H1 (cell line): Measurements from ENCODE around the gene GRM8.

Experiments used
- CHD7 ChIP-seq: fragments of 300-600 bp; sonication (generic); IDR thresholded peaks from 2 replicates; pipeline ENCODE4 v1.7.1; 2012; ENCODE audit warnings: low read length, moderate library complexity, mild to moderate bottlenecking, inconsistent platforms; ENCODE audit not compliant: insufficient replicate concordance
- FOSL1 ChIP-seq: IDR thresholded peaks from 2 replicates; pipeline ENCODE4 v1.6.1; 2011; ENCODE audit warnings: mild to moderate bottlenecking, low read depth, low read length, moderate library complexity; ENCODE audit not compliant: insufficient read depth
- SIN3A ChIP-seq, 2 experiments: IDR thresholded peaks in 1 of 2; conservative IDR thresholded peaks in 1 of 2; 2 replicates each; pipeline ENCODE4 v1.6.1; 2011 to 2012; ENCODE audit warnings: low read length in 2 of 2, improper control_type of control experiment in 1 of 2, low read depth in 1 of 2, mild to moderate bottlenecking in 1 of 2

GRCh38 chr7:126774077-126774476 is 478.7 kb downstream of the GRM8 start:
- TF ChIP-seq SIN3A (conservative IDR thresholded peaks at IDR 0.05 in 1 of 2, IDR thresholded peaks at IDR 0.05 in 1 of 2; ENCODE audit: low read depth in 1 of 2, low read length in 2 of 2) (no peak), FOSL1 (no peak), CHD7 (no peak)
